Ascending aorta (tissue), 2 donors: ENCODE results near the gene GRIK2. TPM values are rescaled to one million over a fixed set of nuclear protein-coding genes. Genes with fewer than 3 reads are reported as not detected.

Source experiments
- DNase-seq, 2 donors: peaks; one replicate each; pipeline ENCODE4 v3.0.0-alpha.2; 2019; ENCODE audit warnings: low spot score in 2 of 2
- H3K27ac ChIP-seq, 2 donors: fragments of 200-600 bp; sonication (generic); one replicate each; pipeline ENCODE4 v1.5.1; 2016 to 2017; ENCODE audit warnings: mild to moderate bottlenecking in 1 of 2
- H3K27me3 ChIP-seq: fragments of 200-600 bp; sonication (generic); one replicate; pipeline ENCODE4 v1.5.1; 2017
- H3K36me3 ChIP-seq, 2 donors: fragments of 200-600 bp; sonication (generic); one replicate each; pipeline ENCODE4 v1.5.1; 2016
- H3K4me1 ChIP-seq, 2 donors: fragments of 200-600 bp; sonication (generic); one replicate each; pipeline ENCODE4 v1.5.1; 2016 to 2017; ENCODE audit warnings: mild to moderate bottlenecking in 1 of 2
- H3K4me3 ChIP-seq, 2 donors: fragments of 200-600 bp; sonication (generic); one replicate each; pipeline ENCODE4 v1.5.1; 2016 to 2017; ENCODE audit warnings: mild to moderate bottlenecking in 1 of 2
- H3K9me3 ChIP-seq, 2 donors: fragments of 200-600 bp; sonication (generic); one replicate each; pipeline ENCODE4 v1.5.1; 2016
- intact Hi-C: fragments of 100-400 bp; cut with DNase I; formaldehyde crosslinking; loops from one replicate; pipeline ENCODE4 v1.15.1; 2023
- total RNA-seq: library from RNA; depleted of rRNA; stranded (reverse); fragments of >200 nt; gene quantifications from one replicate; pipeline ENCODE4 v1.1.0, GENCODE V29; 2016
- TF ChIP-seq, protein P1 (sequence below), 3 experiments: fragments of 200-600 bp in 2 of 3; fragments of 450-650 bp in 1 of 3; sonication (generic) in 2 of 3; IDR thresholded peaks; one replicate each; pipeline ENCODE4 v1.5.1; 2016 to 2019; ENCODE audit warnings: antibody characterized with exemption in 3 of 3, mild to moderate bottlenecking in 1 of 3, moderate library complexity in 1 of 3

The GRIK2 gene
- total RNA-seq, 1 donor from 2014 or later = not detected

DNA sequence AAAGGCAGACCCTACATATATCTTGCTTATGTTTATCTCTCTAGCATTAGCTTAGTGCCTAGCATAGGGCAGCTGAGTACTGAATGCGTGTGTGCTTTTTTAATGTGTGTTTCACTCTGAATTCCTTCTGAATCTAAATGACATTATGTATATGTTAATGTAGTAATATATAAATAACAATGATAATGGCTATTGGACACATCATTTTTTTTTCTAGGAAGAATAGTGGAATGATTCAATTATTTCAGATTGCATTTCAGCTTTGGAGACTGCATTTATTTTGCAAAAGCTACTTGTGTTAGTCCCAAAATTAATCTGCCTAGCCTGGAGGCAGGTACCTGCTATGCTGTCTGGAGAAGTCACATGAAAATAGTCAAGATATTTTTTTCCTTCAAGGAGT is 371.8 kb downstream of the GRIK2 start:
- no peak overlapping the region for H3K4me3 ChIP-seq
- TF ChIP-seq, protein P1, sequence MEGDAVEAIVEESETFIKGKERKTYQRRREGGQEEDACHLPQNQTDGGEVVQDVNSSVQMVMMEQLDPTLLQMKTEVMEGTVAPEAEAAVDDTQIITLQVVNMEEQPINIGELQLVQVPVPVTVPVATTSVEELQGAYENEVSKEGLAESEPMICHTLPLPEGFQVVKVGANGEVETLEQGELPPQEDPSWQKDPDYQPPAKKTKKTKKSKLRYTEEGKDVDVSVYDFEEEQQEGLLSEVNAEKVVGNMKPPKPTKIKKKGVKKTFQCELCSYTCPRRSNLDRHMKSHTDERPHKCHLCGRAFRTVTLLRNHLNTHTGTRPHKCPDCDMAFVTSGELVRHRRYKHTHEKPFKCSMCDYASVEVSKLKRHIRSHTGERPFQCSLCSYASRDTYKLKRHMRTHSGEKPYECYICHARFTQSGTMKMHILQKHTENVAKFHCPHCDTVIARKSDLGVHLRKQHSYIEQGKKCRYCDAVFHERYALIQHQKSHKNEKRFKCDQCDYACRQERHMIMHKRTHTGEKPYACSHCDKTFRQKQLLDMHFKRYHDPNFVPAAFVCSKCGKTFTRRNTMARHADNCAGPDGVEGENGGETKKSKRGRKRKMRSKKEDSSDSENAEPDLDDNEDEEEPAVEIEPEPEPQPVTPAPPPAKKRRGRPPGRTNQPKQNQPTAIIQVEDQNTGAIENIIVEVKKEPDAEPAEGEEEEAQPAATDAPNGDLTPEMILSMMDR (IDR thresholded peaks at IDR 0.05) = no peak
- no peaks in the 10 kb centered on the region for H3K9me3 ChIP-seq
- no peaks in the 10 kb centered on the region for H3K4me1 ChIP-seq
- intact Hi-C loops = no loop called here
- no peaks in the 10 kb centered on the region for H3K27me3 ChIP-seq
- no peak for DNase-seq
- H3K27ac ChIP-seq = no peak overlapping the region
- no peaks in the 10 kb centered on the region for H3K36me3 ChIP-seq

DNA sequence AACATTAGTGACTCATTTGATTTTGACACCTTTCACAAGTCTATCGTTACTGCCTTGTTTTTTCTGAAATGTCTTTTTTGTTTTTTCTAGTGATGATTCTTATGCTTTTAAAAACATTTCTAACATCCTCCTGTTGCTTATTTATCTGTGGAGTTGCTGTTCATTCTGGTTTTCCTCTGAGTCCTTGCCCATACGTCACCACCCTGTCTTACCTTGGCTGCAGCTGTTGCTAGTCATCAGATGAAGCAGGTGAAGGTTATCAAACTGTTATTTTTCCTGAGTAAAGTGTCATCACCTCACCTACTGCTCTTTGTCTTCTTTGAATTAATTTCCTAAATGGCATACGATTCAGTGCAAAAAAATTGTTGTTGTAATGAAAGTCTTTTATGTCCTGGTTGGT is 376.6 kb downstream of the GRIK2 start:
- Histone ChIP-seq H3K9me3 (no peaks in the 10 kb centered on the region), H3K27ac (no peak overlapping the region), H3K27me3 (no peaks in the 10 kb centered on the region), H3K4me1 (no peaks in the 10 kb centered on the region), H3K36me3 (no peaks in the 10 kb centered on the region), H3K4me3 (no peak overlapping the region)
- intact Hi-C loops = no loop called here
- DNase-seq = no peak
- TF ChIP-seq, protein P1 (IDR thresholded peaks at IDR 0.05) = no peak

DNA sequence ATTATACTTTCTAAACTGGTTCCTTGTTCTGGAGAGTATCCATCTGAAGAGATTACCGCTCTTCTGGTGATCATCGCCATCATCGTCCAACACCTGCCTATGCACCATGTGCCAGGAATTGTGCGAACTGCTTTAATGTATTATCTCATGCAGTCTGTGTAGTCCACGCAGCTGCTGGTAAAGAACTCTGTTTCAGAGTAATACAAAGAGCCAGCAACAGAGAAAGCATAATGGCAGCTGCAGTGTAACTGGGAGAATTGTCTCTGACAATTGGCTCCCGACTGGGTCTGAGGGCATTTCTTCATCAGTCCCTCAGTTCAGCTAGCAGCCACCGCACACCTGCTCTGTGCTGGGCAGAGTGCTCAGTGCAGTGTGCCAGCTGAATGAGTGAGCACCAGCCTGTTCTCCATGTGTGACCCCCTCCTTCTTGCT is 383.4 kb downstream of the GRIK2 start:
- DNase-seq = no peak
- intact Hi-C loops = no loop called here
- TF ChIP-seq, protein P1 (IDR thresholded peaks at IDR 0.05) = no peak
- Histone ChIP-seq H3K27ac (no peak overlapping the region), H3K4me3 (no peak overlapping the region), H3K9me3 (no peaks in the 10 kb centered on the region), H3K36me3 (no peaks in the 10 kb centered on the region), H3K27me3 (no peaks in the 10 kb centered on the region), H3K4me1 (no peaks in the 10 kb centered on the region)

- no peak overlapping the region for H3K27ac ChIP-seq
- no peaks in the 10 kb centered on the region for H3K9me3 ChIP-seq
- no peaks in the 10 kb centered on the region for H3K36me3 ChIP-seq
- intact Hi-C loops = no loop called here
- TF ChIP-seq, protein P1 (IDR thresholded peaks at IDR 0.05) = no peak
- H3K27me3 ChIP-seq = no peaks in the 10 kb centered on the region
- no peaks in the 10 kb centered on the region for H3K4me1 ChIP-seq
- H3K4me3 ChIP-seq = no peak overlapping the region
- DNase-seq = no peak
Measured at GRCh38 chr6:101777646-101778045, 384.1 kb downstream of the GRIK2 start.

- Histone ChIP-seq H3K4me3 (no peak overlapping the region), H3K27me3 (no peaks in the 10 kb centered on the region), H3K27ac (no peak overlapping the region), H3K9me3 (no peaks in the 10 kb centered on the region), H3K36me3 (no peaks in the 10 kb centered on the region), H3K4me1 (no peaks in the 10 kb centered on the region)
- DNase-seq = no peak
- TF ChIP-seq, protein P1 (IDR thresholded peaks at IDR 0.05) = no peak
- intact Hi-C loops = no loop called here
Measured at GRCh38 chr6:101779051-101779844, 385.7 kb downstream of the GRIK2 start.
